SK-N-SH treated with all-trans-retinoic acid at 6 μM for 48 hours (cell line): ENCODE data around the gene MRPL3.
A peak's percentile ranks its signal among the peaks of the same experiment; 100 is the strongest.

Experiments used
- ATAC-seq: fragments of 200-7000 bp; cut with Tn5 transposase; 3 replicates; pipeline ENCODE4 v1.9.1; 2020; ENCODE audit warnings: mild to moderate bottlenecking, moderate library complexity
- ARNTL ChIP-seq: fragments of 450-650 bp; formaldehyde crosslinking; IDR thresholded peaks from 2 replicates; pipeline ENCODE4 v1.5.0; 2020; ENCODE audit warnings: low read depth, mild to moderate bottlenecking, moderate library complexity, borderline replicate concordance
- BACH2 ChIP-seq: fragments of 250-450 bp; sonication (Bioruptor Pico); IDR thresholded peaks from 2 replicates; pipeline ENCODE4 v1.9.0; 2021; ENCODE audit warnings: mild to moderate bottlenecking, borderline replicate concordance
- CSDC2 ChIP-seq: fragments of 250-450 bp; sonication (Bioruptor Pico); IDR thresholded peaks from 2 replicates; pipeline ENCODE4 v1.5.0; 2020; ENCODE audit warnings: mild to moderate bottlenecking, moderate library complexity
- ESRRG ChIP-seq: fragments of 250-450 bp; sonication (Bioruptor Pico); IDR thresholded peaks from 2 replicates; pipeline ENCODE4 v1.6.1; 2021; ENCODE audit warnings: mild to moderate bottlenecking
- GLIS3 ChIP-seq: fragments of 250-450 bp; sonication (Bioruptor Pico); IDR thresholded peaks from 2 replicates; pipeline ENCODE4 v1.5.0; 2020; ENCODE audit warnings: mild to moderate bottlenecking, moderate library complexity
- ISL1 ChIP-seq: fragments of 250-450 bp; sonication (Bioruptor Pico); IDR thresholded peaks from 2 replicates; pipeline ENCODE4 v2.1.2; 2022; ENCODE audit warnings: mild to moderate bottlenecking, moderate library complexity
- OSR1 ChIP-seq: fragments of 250-450 bp; sonication (Bioruptor Pico); IDR thresholded peaks from 2 replicates; pipeline ENCODE4 v1.8.0; 2022; ENCODE audit warnings: moderate library complexity, mild to moderate bottlenecking, inconsistent platforms
- PPARA ChIP-seq: fragments of 250-450 bp; sonication (Bioruptor Pico); IDR thresholded peaks from 2 replicates; pipeline ENCODE4 v1.5.0; 2020; ENCODE audit warnings: mild to moderate bottlenecking, borderline replicate concordance
- RARB ChIP-seq: fragments of 250-450 bp; sonication (Bioruptor Pico); IDR thresholded peaks from 2 replicates; pipeline ENCODE4 v1.8.0; 2021; ENCODE audit warnings: mild to moderate bottlenecking, moderate library complexity
- SNAI2 ChIP-seq: fragments of 250-450 bp; sonication (Bioruptor Pico); IDR thresholded peaks from 2 replicates; pipeline ENCODE4 v1.5.0; 2020; ENCODE audit warnings: mild to moderate bottlenecking, moderate library complexity
- TOX ChIP-seq: fragments of 250-450 bp; sonication (Bioruptor Pico); IDR thresholded peaks from 2 replicates; pipeline ENCODE4 v1.8.0; 2021; ENCODE audit warnings: mild to moderate bottlenecking, moderate library complexity, borderline replicate concordance
- ZC3H10 ChIP-seq: fragments of 250-450 bp; sonication (Bioruptor Pico); IDR thresholded peaks from 2 replicates; pipeline ENCODE4 v1.5.1; 2021; ENCODE audit warnings: mild to moderate bottlenecking, moderate library complexity
- ZFP3 ChIP-seq: fragments of 250-450 bp; sonication (Bioruptor Pico); IDR thresholded peaks from 2 replicates; pipeline ENCODE4 v1.5.0; 2020; ENCODE audit warnings: mild to moderate bottlenecking, moderate library complexity
- ZFP30 ChIP-seq: fragments of 450-650 bp; formaldehyde crosslinking; IDR thresholded peaks from 2 replicates; pipeline ENCODE4 v1.5.0; 2022; ENCODE audit warnings: mild to moderate bottlenecking, moderate library complexity
- ZNF565 ChIP-seq: fragments of 450-650 bp; formaldehyde crosslinking; conservative IDR thresholded peaks from 2 replicates; pipeline ENCODE4 v1.5.0; 2020; ENCODE audit warnings: low read depth, mild to moderate bottlenecking, moderate library complexity
- ZNF70 ChIP-seq: fragments of 450-650 bp; formaldehyde crosslinking; IDR thresholded peaks from 2 replicates; pipeline ENCODE4 v1.5.0; 2020; ENCODE audit warnings: mild to moderate bottlenecking, moderate library complexity
- ZNF8 ChIP-seq: fragments of 450-650 bp; formaldehyde crosslinking; IDR thresholded peaks from 2 replicates; pipeline ENCODE4 v1.5.0; 2020; ENCODE audit warnings: mild to moderate bottlenecking, moderate library complexity
- TF ChIP-seq, protein P1 (sequence below): fragments of 250-450 bp; sonication (Bioruptor Pico); IDR thresholded peaks from 2 replicates; pipeline ENCODE4 v1.8.0; 2020; ENCODE audit warnings: mild to moderate bottlenecking, moderate library complexity, borderline replicate concordance
- TF ChIP-seq, protein P2 (sequence below): fragments of 250-450 bp; sonication (Bioruptor Pico); IDR thresholded peaks from 2 replicates; pipeline ENCODE4 v1.5.1; 2021; ENCODE audit warnings: mild to moderate bottlenecking, moderate library complexity
- TF ChIP-seq, protein P3 (sequence below): fragments of 250-450 bp; sonication (Bioruptor Pico); IDR thresholded peaks from 2 replicates; pipeline ENCODE4 v1.5.1; 2020; ENCODE audit warnings: low read depth, mild to moderate bottlenecking, moderate library complexity

Gene MRPL3

DNA sequence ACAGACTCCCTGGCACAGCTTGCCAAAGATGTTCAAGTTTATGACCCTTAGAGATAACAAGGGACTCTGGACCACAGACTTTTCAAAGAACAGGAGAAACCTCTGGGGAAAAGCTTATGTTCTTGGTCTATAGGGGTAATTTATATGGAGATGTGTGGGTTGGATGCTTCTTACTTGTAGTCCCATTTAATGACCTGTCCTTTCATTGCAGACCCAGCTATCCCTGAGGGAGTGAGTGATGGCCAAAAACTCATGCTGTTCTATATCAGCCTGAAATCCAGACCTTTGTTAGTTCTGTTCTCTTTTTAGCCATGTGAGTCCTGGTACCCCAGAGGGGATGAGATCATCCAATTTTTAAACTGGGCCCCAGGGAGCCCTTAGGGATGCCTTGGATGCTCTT lies 43.7 kb upstream of the MRPL3 start:
- no peak for ATAC-seq
- no peak for TF ChIP-seq GLIS3 (CRISPR knock-in tag)
- TF ChIP-seq, protein P1, sequence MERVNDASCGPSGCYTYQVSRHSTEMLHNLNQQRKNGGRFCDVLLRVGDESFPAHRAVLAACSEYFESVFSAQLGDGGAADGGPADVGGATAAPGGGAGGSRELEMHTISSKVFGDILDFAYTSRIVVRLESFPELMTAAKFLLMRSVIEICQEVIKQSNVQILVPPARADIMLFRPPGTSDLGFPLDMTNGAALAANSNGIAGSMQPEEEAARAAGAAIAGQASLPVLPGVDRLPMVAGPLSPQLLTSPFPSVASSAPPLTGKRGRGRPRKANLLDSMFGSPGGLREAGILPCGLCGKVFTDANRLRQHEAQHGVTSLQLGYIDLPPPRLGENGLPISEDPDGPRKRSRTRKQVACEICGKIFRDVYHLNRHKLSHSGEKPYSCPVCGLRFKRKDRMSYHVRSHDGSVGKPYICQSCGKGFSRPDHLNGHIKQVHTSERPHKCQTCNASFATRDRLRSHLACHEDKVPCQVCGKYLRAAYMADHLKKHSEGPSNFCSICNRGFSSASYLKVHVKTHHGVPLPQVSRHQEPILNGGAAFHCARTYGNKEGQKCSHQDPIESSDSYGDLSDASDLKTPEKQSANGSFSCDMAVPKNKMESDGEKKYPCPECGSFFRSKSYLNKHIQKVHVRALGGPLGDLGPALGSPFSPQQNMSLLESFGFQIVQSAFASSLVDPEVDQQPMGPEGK (CRISPR knock-in tag), result no peak
- TF ChIP-seq ZFP3 (CRISPR knock-in tag), result no peak
- TF ChIP-seq, protein P2, sequence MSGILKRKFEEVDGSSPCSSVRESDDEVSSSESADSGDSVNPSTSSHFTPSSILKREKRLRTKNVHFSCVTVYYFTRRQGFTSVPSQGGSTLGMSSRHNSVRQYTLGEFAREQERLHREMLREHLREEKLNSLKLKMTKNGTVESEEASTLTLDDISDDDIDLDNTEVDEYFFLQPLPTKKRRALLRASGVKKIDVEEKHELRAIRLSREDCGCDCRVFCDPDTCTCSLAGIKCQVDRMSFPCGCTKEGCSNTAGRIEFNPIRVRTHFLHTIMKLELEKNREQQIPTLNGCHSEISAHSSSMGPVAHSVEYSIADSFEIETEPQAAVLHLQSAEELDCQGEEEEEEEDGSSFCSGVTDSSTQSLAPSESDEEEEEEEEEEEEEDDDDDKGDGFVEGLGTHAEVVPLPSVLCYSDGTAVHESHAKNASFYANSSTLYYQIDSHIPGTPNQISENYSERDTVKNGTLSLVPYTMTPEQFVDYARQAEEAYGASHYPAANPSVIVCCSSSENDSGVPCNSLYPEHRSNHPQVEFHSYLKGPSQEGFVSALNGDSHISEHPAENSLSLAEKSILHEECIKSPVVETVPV (CRISPR knock-in tag), result no peak
- TF ChIP-seq ESRRG (CRISPR knock-in tag), result no peak
- no peak for TF ChIP-seq OSR1 (CRISPR knock-in tag)
- no peak for TF ChIP-seq ZNF70 (CRISPR knock-in tag)
- TF ChIP-seq ZC3H10 (CRISPR knock-in tag), result no peak
- no peak for TF ChIP-seq BACH2 (CRISPR knock-in tag)
- TF ChIP-seq CSDC2 (CRISPR knock-in tag), result no peak
- TF ChIP-seq, protein P3, sequence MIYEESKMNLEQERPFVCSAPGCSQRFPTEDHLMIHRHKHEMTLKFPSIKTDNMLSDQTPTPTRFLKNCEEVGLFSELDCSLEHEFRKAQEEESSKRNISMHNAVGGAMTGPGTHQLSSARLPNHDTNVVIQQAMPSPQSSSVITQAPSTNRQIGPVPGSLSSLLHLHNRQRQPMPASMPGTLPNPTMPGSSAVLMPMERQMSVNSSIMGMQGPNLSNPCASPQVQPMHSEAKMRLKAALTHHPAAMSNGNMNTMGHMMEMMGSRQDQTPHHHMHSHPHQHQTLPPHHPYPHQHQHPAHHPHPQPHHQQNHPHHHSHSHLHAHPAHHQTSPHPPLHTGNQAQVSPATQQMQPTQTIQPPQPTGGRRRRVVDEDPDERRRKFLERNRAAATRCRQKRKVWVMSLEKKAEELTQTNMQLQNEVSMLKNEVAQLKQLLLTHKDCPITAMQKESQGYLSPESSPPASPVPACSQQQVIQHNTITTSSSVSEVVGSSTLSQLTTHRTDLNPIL, result no peak

DNA sequence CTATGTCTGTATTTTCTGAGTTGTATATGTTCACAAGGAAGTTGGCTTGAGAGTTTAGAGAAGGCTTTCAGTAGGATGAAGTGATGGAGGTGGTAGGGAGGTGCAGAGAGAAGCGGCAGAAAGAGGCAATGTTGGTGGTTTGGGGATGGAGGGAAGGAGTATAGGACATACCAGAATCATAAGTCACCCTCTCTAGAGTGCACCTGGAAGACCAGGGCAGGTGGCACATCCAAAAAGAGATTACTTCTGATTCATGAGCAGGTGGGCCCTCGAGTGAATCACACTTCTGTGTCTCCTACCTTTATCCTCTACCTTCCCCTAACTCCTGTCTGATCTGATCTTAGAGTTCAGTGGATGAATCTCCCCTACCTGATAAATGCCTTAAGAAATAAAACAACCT lies 41.8 kb upstream of the MRPL3 start:
- ATAC-seq, result no peak
- no peak for TF ChIP-seq ZNF70 (CRISPR knock-in tag)
- no peak for TF ChIP-seq OSR1 (CRISPR knock-in tag)
- no peak for TF ChIP-seq ZFP30
- no peak for TF ChIP-seq PPARA (CRISPR knock-in tag)
- TF ChIP-seq, protein P1 (CRISPR knock-in tag), result no peak
- TF ChIP-seq ZNF8, result no peak
- TF ChIP-seq BACH2 (CRISPR knock-in tag), result no peak
- TF ChIP-seq TOX (CRISPR knock-in tag), result no peak
- TF ChIP-seq SNAI2 (CRISPR knock-in tag), result no peak
- no peak for TF ChIP-seq CSDC2 (CRISPR knock-in tag)
- no peak for TF ChIP-seq ESRRG (CRISPR knock-in tag)
- TF ChIP-seq ARNTL (CRISPR knock-in tag), result no peak
- TF ChIP-seq, protein P3, result no peak
- TF ChIP-seq, protein P2 (CRISPR knock-in tag), result no peak
- TF ChIP-seq RARB, result no peak
- TF ChIP-seq ZNF565 (CRISPR knock-in tag), result no peak

DNA sequence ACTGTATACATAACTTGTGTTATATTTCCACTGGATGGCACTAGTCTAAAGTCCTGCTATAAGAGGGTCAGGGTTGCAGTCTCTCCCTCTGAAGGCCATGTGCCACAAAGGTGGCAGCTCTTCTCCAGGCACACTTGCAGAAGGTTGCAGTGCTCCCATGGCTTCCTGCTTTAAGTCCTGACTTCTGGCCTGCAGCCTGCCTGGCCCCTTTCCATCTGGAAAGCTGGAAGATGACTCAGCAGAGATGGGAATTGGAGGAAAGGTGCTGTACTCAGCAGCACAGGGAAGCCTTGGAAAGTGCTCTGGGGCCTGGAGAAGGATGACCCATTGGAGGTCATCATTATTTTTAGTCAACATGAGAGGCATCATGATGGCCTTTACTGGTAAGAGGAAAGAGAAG lies 40.9 kb upstream of the MRPL3 start:
- TF ChIP-seq ZFP3 (CRISPR knock-in tag), result 0 out of 2 replicates have a peak, but pooled peaks have one; percentile 26
- TF ChIP-seq RARB, result no peak
- TF ChIP-seq CSDC2 (CRISPR knock-in tag), result 0 out of 2 replicates have a peak, but pooled peaks have one; percentile 12
- TF ChIP-seq, all 23 proteins: peak for 2
- ATAC-seq, result peak; percentile 89

DNA sequence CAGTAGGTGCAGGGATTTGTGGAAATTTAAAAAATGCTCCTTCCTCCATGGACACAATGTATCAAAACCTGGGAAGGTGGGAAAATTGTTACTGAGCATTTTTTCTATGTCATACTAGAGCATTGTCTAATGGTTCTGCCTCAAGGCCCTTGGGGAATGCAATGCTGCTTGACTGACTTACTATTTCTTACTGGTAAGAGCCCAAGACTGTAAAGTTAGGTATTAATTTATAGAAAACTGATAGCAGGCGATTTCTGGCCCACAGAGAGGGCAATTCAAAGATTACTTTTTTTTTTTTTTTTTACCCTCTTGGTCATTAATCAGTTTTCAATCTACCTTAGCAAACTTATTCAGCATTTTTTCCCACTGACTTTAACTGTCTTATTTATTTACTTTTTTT lies 38.5 kb upstream of the MRPL3 start:
- ATAC-seq, result no peak

More for the DNA sequence above, 38.5 kb upstream of the MRPL3 start:
- TF ChIP-seq RARB (no peak), ZNF70 (CRISPR knock-in tag) (no peak), ISL1 (no peak), ZFP3 (CRISPR knock-in tag) (no peak), OSR1 (CRISPR knock-in tag) (no peak), ARNTL (CRISPR knock-in tag) (no peak), ESRRG (CRISPR knock-in tag) (no peak)
- TF ChIP-seq, protein P1 (CRISPR knock-in tag), result no peak
- TF ChIP-seq, all 23 proteins: peak for 0
